GM21423 (cell line): Measurements from ENCODE around the gene RGS7.
"Not testable (repeated sequence)": the region's sequence is repeated elsewhere in the genome, so short reads cannot be mapped to it uniquely, and the experiment has no call there.

Experiments used
- ATAC-seq: cut with Tn5 transposase; IDR thresholded peaks from one replicate; pipeline ENCODE4 v1.9.1; 2021; ENCODE audit warnings: mild to moderate bottlenecking, moderate library complexity; ENCODE audit not compliant: unreplicated experiment

RGS7 gene

GRCh38 chr1:241332037-241332409, 25.0 kb downstream of the RGS7 start:
- ATAC-seq = no peak

GRCh38 chr1:241331328-241332036, 25.5 kb downstream of the RGS7 start:
- ATAC-seq = no peak

GRCh38 chr1:241330619-241331327, 26.2 kb downstream of the RGS7 start:
- ATAC-seq = no peak

- no peak for ATAC-seq
Measured at GRCh38 chr1:241325456-241325855, 31.5 kb downstream of the RGS7 start.

GRCh38 chr1:241323514-241324195, 33.4 kb downstream of the RGS7 start:
- ATAC-seq = no peak

- no peak for ATAC-seq
Measured at GRCh38 chr1:241317676-241318075, 39.3 kb downstream of the RGS7 start.

- no peak for ATAC-seq
Measured at GRCh38 chr1:241316372-241316771, 40.6 kb downstream of the RGS7 start.

- no peak for ATAC-seq
Measured at GRCh38 chr1:241311056-241311746, 45.8 kb downstream of the RGS7 start.

- no peak for ATAC-seq
Measured at GRCh38 chr1:241310451-241310850, 46.6 kb downstream of the RGS7 start.

GRCh38 chr1:241309651-241310050, 47.4 kb downstream of the RGS7 start:
- no peak for ATAC-seq

- ATAC-seq = no peak
Measured at GRCh38 chr1:241308471-241308870, 48.5 kb downstream of the RGS7 start.

- ATAC-seq = no peak
Measured at GRCh38 chr1:241308011-241308410, 49.0 kb downstream of the RGS7 start.

- ATAC-seq = no peak
Measured at GRCh38 chr1:241306125-241306790, 50.7 kb downstream of the RGS7 start.

- ATAC-seq = not testable (repeated sequence)
Measured at GRCh38 chr1:241302024-241302423, 55.0 kb downstream of the RGS7 start.

GRCh38 chr1:241299347-241299746, 57.7 kb downstream of the RGS7 start:
- ATAC-seq = no peak

- ATAC-seq = no peak
Measured at GRCh38 chr1:241292973-241293372, 64.0 kb downstream of the RGS7 start.

GRCh38 chr1:241291548-241291947, 65.5 kb downstream of the RGS7 start:
- not testable (repeated sequence) for ATAC-seq

GRCh38 chr1:241286486-241286885, 70.5 kb downstream of the RGS7 start:
- no peak for ATAC-seq

- ATAC-seq = no peak
Measured at GRCh38 chr1:241276391-241276790, 80.6 kb downstream of the RGS7 start.

- ATAC-seq = no peak
Measured at GRCh38 chr1:241275981-241276380, 81.0 kb downstream of the RGS7 start.

GRCh38 chr1:241275226-241275625, 81.8 kb downstream of the RGS7 start:
- ATAC-seq = no peak
